Right ventricle myocardium inferior (tissue), 1 donor: ENCODE data around the gene LAMB2. TPM values are rescaled to one million over a fixed set of nuclear protein-coding genes. Genes with fewer than 3 reads are reported as not detected.

Source experiments
- ATAC-seq: fragments of 200-7000 bp; cut with Tn5 transposase; one replicate; pipeline ENCODE4 v1.9.1; 2020; ENCODE audit warnings: mild to moderate bottlenecking, moderate library complexity
- DNase-seq: peaks from one replicate; pipeline ENCODE4 v3.0.0; 2021; ENCODE audit errors: missing footprints
- intact Hi-C: fragments of 100-400 bp; cut with DNase I; formaldehyde crosslinking; loops from one replicate; pipeline ENCODE4 v1.11.0; 2022
- total RNA-seq: library from RNA; stranded (reverse); fragmentation: NEBNext Ultra II Directional; extraction: Animal tissue kit (Norgen Biotek cat#: 25700); gene quantifications from one replicate; pipeline ENCODE4 v1.2.1, GENCODE V29; 2021
- donor health status: DM: no; HTN: yes; CAD: no; lungs with severe emphysema.

LAMB2 gene
- total RNA-seq, 1 donor from 2014 or later = 543 TPM

- ATAC-seq (no peak), DNase-seq (no peak)
- intact Hi-C loops = no loop called here
Observed at GRCh38 chr3:49164983-49165720, 32.3 kb upstream of the LAMB2 start.

GRCh38 chr3:49163609-49164008 lies 30.8 kb upstream of the LAMB2 start:
- no peak for ATAC-seq
- intact Hi-C loops = no loop called here
- no peak for DNase-seq

GRCh38 chr3:49162751-49163419 lies 30.0 kb upstream of the LAMB2 start:
- intact Hi-C loops = no loop called here
- no peak for ATAC-seq
- no peak for DNase-seq

GRCh38 chr3:49161808-49162530 lies 29.1 kb upstream of the LAMB2 start:
- DNase-seq (no peak), ATAC-seq (no peak)
- intact Hi-C loops = no loop called here

- ATAC-seq = no peak
- intact Hi-C loops = no loop called here
- no peak for DNase-seq
Observed at GRCh38 chr3:49161197-49161596, 28.3 kb upstream of the LAMB2 start.

- intact Hi-C loops = no loop called here
- ATAC-seq (no peak), DNase-seq (no peak)
Observed at GRCh38 chr3:49158792-49159191, 25.9 kb upstream of the LAMB2 start.

- peak; percentile 20 for ATAC-seq
- intact Hi-C loops = no loop called here
- DNase-seq = no peak
Observed at GRCh38 chr3:49158103-49158709, 25.4 kb upstream of the LAMB2 start.

- ATAC-seq = no peak
- intact Hi-C loops = no loop called here
Observed at GRCh38 chr3:49157289-49157688, 24.4 kb upstream of the LAMB2 start.

GRCh38 chr3:49153349-49153912 lies 20.6 kb upstream of the LAMB2 start:
- DNase-seq (no peak), ATAC-seq (no peak)
- intact Hi-C loops = no loop called here

More at GRCh38 chr3:49157289-49157688, 24.4 kb upstream of the LAMB2 start:
- no peak for DNase-seq

GRCh38 chr3:49151610-49152009 lies 18.8 kb upstream of the LAMB2 start:
- intact Hi-C loops = no loop called here
- no peak for DNase-seq
- no peak for ATAC-seq

GRCh38 chr3:49148159-49148558 lies 15.3 kb upstream of the LAMB2 start:
- ATAC-seq = no peak

GRCh38 chr3:49140080-49140479 lies 7.2 kb upstream of the LAMB2 start:
- DNase-seq (no peak), ATAC-seq (no peak)
- intact Hi-C loops = no loop called here

More at GRCh38 chr3:49148159-49148558, 15.3 kb upstream of the LAMB2 start:
- DNase-seq = no peak
- intact Hi-C loops = no loop called here

- DNase-seq (no peak), ATAC-seq (no peak)
- intact Hi-C loops = no loop called here
Observed at GRCh38 chr3:49135499-49135898, 2.6 kb upstream of the LAMB2 start.

GRCh38 chr3:49134471-49135265 lies 1.8 kb upstream of the LAMB2 start:
- DNase-seq (peak; percentile 31), ATAC-seq (no peak)
- intact Hi-C loops = loop anchor here (5.0 kb wide), 1 partner anchor 112 kb away; the partner anchor contains the start of gene NDUFAF3

- ATAC-seq (peak; percentile 89), DNase-seq (peak; percentile 91)
- intact Hi-C loops = loop anchor here (2.0 to 5.0 kb wide), 3 partner anchors 33 to 111 kb away; partner anchors contain the start of genes CCDC71, NDUFAF3 and QRICH1
Observed at GRCh38 chr3:49133226-49133951, 539 bp upstream of the LAMB2 start.

GRCh38 chr3:49132073-49132436 lies 795 bp downstream of the LAMB2 start:
- DNase-seq (no peak), ATAC-seq (no peak)
- intact Hi-C loops = loop anchor here (2.0 to 5.0 kb wide), 3 partner anchors 35 to 110 kb away; partner anchors contain the start of genes CCDC71, NDUFAF3 and QRICH1

GRCh38 chr3:49131576-49131975 lies 1.3 kb downstream of the LAMB2 start:
- ATAC-seq = no peak
- intact Hi-C loops = loop anchor here (5.0 kb wide), 1 partner anchor 109 kb away; the partner anchor contains the start of gene NDUFAF3
- DNase-seq = no peak
